Cardiac septum (tissue), 1 donor: ENCODE measurements around the gene DNAAF5. TPM values are rescaled to one million over a fixed set of nuclear protein-coding genes. Genes with fewer than 3 reads are reported as not detected.

Source experiments
- DNase-seq: peaks from one replicate; pipeline ENCODE4 v3.0.0-alpha.2; 2020; ENCODE audit warnings: low spot score
- intact Hi-C: fragments of 100-400 bp; cut with DNase I; formaldehyde crosslinking; loops from one replicate; pipeline ENCODE4 v1.14.0; 2022
- total RNA-seq: library from RNA; stranded (reverse); fragmentation: NEBNext Ultra II Directional; extraction: Animal tissue kit (Norgen Biotek cat#: 25700); gene quantifications from one replicate; pipeline ENCODE4 v1.2.1, GENCODE V29; 2021
- donor health status: DM: no; HTN: no; CAD: no.

The DNAAF5 gene
- total RNA-seq, 1 donor from 2014 or later, result 22.1 TPM

- intact Hi-C loops, result loop anchor here (5.0 kb wide), 1 partner anchor 37 kb away; no protein-coding TSS in a partner anchor
- no peak for DNase-seq
These were observed 109.2 kb downstream of the DNAAF5 start for GRCh38 chr7:835485-836401.

Other genes starting within 250 kb of the DNAAF5 start
- 38.9 TPM for gene PDGFA, start 206.9 kb upstream of the DNAAF5 start, total RNA-seq
- gene PRKAR1B, start 582 bp downstream of the DNAAF5 start, total RNA-seq, result 13.5 TPM
- 153 TPM for gene SUN1, start 105.8 kb downstream of the DNAAF5 start, total RNA-seq
- 21.3 TPM for gene GET4, start 149.9 kb downstream of the DNAAF5 start, total RNA-seq
- 12.5 TPM for gene ADAP1, start 228.0 kb downstream of the DNAAF5 start, total RNA-seq
- gene COX19, start 248.8 kb downstream of the DNAAF5 start, total RNA-seq, result 7.3 TPM